ENCODE results near the gene PPP1R1A.

The PPP1R1A gene

GRCh38 chr12:54565310-54565985 is 23.0 kb downstream of the PPP1R1A start:
- no peak for DNase-seq (ENCODE audit: low read depth)
- H3K4me3 ChIP-seq (replicated peaks; ENCODE audit: low read depth, low read length): no peak overlapping the region
- TF ChIP-seq, protein P1, sequence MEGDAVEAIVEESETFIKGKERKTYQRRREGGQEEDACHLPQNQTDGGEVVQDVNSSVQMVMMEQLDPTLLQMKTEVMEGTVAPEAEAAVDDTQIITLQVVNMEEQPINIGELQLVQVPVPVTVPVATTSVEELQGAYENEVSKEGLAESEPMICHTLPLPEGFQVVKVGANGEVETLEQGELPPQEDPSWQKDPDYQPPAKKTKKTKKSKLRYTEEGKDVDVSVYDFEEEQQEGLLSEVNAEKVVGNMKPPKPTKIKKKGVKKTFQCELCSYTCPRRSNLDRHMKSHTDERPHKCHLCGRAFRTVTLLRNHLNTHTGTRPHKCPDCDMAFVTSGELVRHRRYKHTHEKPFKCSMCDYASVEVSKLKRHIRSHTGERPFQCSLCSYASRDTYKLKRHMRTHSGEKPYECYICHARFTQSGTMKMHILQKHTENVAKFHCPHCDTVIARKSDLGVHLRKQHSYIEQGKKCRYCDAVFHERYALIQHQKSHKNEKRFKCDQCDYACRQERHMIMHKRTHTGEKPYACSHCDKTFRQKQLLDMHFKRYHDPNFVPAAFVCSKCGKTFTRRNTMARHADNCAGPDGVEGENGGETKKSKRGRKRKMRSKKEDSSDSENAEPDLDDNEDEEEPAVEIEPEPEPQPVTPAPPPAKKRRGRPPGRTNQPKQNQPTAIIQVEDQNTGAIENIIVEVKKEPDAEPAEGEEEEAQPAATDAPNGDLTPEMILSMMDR (IDR thresholded peaks at IDR 0.05; ENCODE audit: low read length, missing control alignments): no peak

DNA sequence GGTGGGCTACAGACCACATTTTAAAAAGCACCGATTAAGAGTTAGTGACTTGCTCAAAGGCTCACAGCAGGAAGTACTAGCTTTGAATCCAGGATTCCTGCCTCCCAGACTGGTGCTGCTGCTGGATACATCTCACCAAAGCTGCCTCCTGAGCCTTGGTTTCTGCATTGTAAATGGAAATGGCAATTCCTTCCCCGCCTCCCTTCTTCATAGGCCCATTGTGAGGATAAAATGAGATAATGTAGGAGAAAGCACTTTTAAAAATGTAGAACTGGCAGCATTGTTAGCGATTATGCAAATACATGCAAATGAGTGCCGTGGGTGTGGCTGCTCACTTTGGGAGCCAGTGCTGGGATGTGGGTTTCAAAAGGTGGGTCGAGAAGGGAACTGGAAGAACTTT is 23.7 kb downstream of the PPP1R1A start:
- TF ChIP-seq, protein P1 (IDR thresholded peaks at IDR 0.05; ENCODE audit: low read length, missing control alignments): no peak
- no peak for DNase-seq (ENCODE audit: low read depth)
- H3K4me3 ChIP-seq (replicated peaks; ENCODE audit: low read depth, low read length): no peak overlapping the region

GRCh38 chr12:54563787-54564186 is 24.7 kb downstream of the PPP1R1A start:
- TF ChIP-seq, protein P1 (IDR thresholded peaks at IDR 0.05; ENCODE audit: low read length, missing control alignments): no peak
- H3K4me3 ChIP-seq (replicated peaks; ENCODE audit: low read depth, low read length): no peak overlapping the region

DNA sequence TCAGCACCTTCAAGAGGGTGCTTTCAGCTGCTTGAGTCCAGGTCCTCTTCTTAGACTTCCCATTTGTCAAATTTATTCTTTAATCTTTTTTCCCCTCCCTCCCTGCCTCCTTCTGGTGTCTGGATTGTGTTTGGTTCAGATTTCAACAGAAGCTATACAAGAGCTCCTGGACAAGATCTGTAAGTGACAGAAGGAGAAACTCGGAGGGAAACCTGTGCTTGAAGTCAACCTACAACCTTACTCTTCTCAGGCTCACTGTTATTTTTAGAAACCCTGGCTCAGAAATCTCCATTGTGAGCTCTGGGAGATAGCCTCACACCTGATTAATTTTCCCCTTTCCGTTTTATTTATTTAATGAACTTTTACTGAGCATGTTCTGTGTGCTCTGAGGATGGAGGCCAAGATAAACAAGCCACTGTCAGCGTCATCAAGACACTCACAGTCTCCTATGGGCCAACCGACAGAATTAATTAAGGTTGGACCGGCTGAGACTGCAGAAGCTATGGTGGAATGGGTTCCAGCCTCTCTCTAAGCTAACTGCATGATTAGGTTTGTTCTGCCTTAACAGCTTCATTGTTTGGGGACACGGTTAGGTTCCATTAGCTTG is 25.6 kb downstream of the PPP1R1A start:
- H3K4me3 ChIP-seq (replicated peaks; ENCODE audit: low read depth, low read length): no peak overlapping the region
- TF ChIP-seq, protein P1 (IDR thresholded peaks at IDR 0.05; ENCODE audit: low read length, missing control alignments): no peak
- DNase-seq (ENCODE audit: low read depth): no peak

More at GRCh38 chr12:54563787-54564186, 24.7 kb downstream of the PPP1R1A start:
- DNase-seq (ENCODE audit: low read depth): no peak

DNA sequence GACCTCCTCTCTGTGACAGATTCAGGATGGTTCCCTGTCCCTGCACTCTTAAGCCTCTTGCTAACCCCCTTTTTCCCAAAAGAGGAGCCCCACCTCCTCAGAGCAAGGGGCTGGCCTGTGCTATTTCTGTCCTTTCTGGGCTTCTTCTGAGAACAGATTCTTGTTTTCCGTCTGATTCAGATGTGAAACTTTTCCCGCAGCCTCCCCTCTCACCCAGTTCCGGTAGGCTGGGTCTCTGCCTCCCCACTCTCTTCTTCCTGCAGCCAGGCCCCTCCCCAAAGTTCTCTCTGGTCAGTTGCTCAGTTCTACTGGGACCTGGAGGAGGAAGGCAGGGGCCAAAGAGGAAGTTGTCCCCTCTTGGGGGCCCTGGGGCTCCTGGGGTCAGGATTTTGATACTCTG is 27.3 kb downstream of the PPP1R1A start:
- DNase-seq (ENCODE audit: low read depth): no peak
- TF ChIP-seq, protein P1 (IDR thresholded peaks at IDR 0.05; ENCODE audit: low read length, missing control alignments): no peak
- no peak overlapping the region for H3K4me3 ChIP-seq (replicated peaks; ENCODE audit: low read depth, low read length)

DNA sequence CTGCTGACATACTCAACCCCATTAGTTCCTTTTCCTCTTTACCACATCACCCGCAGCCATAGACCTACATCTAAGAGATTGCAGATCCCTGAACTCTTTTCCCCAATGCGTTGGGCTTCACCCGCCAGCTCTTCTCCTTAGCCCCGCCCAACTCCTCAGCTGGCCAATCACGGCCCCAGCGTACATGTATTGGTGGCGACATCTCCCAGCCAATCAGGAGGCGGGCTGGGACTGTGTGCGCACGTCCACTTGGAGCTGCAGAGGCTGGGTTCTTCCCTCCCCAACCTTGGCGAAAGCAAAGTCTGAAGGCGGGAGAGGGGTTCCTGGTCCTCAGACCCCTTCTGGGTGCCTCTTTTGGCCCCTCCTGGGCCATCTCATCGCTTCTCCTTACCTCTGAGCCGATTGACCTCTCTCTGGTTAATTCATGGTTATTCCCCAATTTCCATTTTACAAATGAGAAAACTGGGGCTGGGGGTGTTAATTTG is 28.0 kb downstream of the PPP1R1A start:
- H3K4me3 ChIP-seq (replicated peaks; ENCODE audit: low read depth, low read length): peak overlapping the region; percentile 40
- TF ChIP-seq, protein P1 (IDR thresholded peaks at IDR 0.05; ENCODE audit: low read length, missing control alignments): no peak
- peak; percentile 72 for DNase-seq (ENCODE audit: low read depth)
